ENCODE measurements around the gene TXNRD2.

- TF ChIP-seq POLR2A (IDR thresholded peaks at IDR 0.05; ENCODE audit: borderline replicate concordance, extremely low read depth, insufficient read depth, insufficient read length) (no peak), EGR1 (IDR thresholded peaks at IDR 0.05; ENCODE audit: low read depth) (no peak), POLR2AphosphoS5 (IDR thresholded peaks at IDR 0.05; ENCODE audit: low read depth, low read length) (no peak), EZH2 (IDR thresholded peaks at IDR 0.05) (no peak), SIN3A (IDR thresholded peaks at IDR 0.05; ENCODE audit: low read depth) (no peak), FOSL1 (IDR thresholded peaks at IDR 0.05; ENCODE audit: low read depth) (no peak), MAX (IDR thresholded peaks at IDR 0.05) (no peak)
- TF ChIP-seq, protein P1, sequence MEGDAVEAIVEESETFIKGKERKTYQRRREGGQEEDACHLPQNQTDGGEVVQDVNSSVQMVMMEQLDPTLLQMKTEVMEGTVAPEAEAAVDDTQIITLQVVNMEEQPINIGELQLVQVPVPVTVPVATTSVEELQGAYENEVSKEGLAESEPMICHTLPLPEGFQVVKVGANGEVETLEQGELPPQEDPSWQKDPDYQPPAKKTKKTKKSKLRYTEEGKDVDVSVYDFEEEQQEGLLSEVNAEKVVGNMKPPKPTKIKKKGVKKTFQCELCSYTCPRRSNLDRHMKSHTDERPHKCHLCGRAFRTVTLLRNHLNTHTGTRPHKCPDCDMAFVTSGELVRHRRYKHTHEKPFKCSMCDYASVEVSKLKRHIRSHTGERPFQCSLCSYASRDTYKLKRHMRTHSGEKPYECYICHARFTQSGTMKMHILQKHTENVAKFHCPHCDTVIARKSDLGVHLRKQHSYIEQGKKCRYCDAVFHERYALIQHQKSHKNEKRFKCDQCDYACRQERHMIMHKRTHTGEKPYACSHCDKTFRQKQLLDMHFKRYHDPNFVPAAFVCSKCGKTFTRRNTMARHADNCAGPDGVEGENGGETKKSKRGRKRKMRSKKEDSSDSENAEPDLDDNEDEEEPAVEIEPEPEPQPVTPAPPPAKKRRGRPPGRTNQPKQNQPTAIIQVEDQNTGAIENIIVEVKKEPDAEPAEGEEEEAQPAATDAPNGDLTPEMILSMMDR (IDR thresholded peaks at IDR 0.05 in 2 of 3, conservative IDR thresholded peaks at IDR 0.05 in 1 of 3; ENCODE audit: borderline replicate concordance in 1 of 3, insufficient read depth in 1 of 3, low read depth in 2 of 3, low read length in 2 of 3) = no peak
These were observed 29.9 kb downstream of the TXNRD2 start for GRCh38 chr22:19911540-19912270.

All from HCT116 (cell line).